K562 (cell line): ENCODE data around the gene ATP12A. TPM values are rescaled to one million over a fixed set of nuclear protein-coding genes. Genes with fewer than 3 reads are reported as not detected.
A peak's percentile ranks its signal among the peaks of the same experiment; 100 is the strongest.

Source experiments
- CHD2 ChIP-seq: IDR thresholded peaks from 2 replicates; pipeline ENCODE4 v1.6.1; 2011; ENCODE audit warnings: low read depth, low read length
- CTCF ChIP-seq, 3 experiments: IDR thresholded peaks in 2 of 3; conservative IDR thresholded peaks in 1 of 3; 2 replicates each; pipeline ENCODE4 v1.5.1; 2011 to 2012; ENCODE audit warnings: low read length in 3 of 3, mild to moderate bottlenecking in 3 of 3, control low read depth in 2 of 3, improper control_type of control experiment in 1 of 3, inconsistent platforms in 1 of 3, low read depth in 1 of 3, mixed read lengths in 1 of 3, moderate library complexity in 1 of 3; ENCODE audit not compliant: insufficient read depth in 2 of 3
- DNMT1 ChIP-seq: fragments of 450-650 bp; IDR thresholded peaks from 2 replicates; pipeline ENCODE4 v1.6.1; 2016; ENCODE audit warnings: antibody characterized with exemption, mild to moderate bottlenecking
- FOS ChIP-seq: IDR thresholded peaks from 3 replicates; pipeline ENCODE4 v1.6.1; 2011; ENCODE audit not compliant: insufficient read length; ENCODE audit errors: extremely low read depth
- HOMEZ ChIP-seq: fragments of 250-450 bp; sonication (Bioruptor Pico); IDR thresholded peaks from 2 replicates; pipeline ENCODE4 v1.4.0; 2020; ENCODE audit warnings: mild to moderate bottlenecking, moderate library complexity
- JUND ChIP-seq, 2 experiments: IDR thresholded peaks; 2 replicates in 1 of 2; 3 replicates in 1 of 2; pipeline ENCODE4 v1.6.1; 2011; ENCODE audit warnings: borderline replicate concordance in 2 of 2, low read depth in 2 of 2, low read length in 2 of 2, improper control_type of control experiment in 1 of 2, missing biosample characterization in 1 of 2, missing genetic modification characterization in 1 of 2, missing genetic modification reagents in 1 of 2
- NRF1 ChIP-seq, 2 experiments: fragments of 450-650 bp; IDR thresholded peaks in 1 of 2; conservative IDR thresholded peaks in 1 of 2; 2 replicates each; pipeline ENCODE4 v1.6.1; 2014; ENCODE audit warnings: mild to moderate bottlenecking in 2 of 2
- REST ChIP-seq, 2 experiments: fragments of 450-650 bp; formaldehyde crosslinking in 1 of 2; IDR thresholded peaks; 2 replicates each; pipeline versions ENCODE4 v1.4.0 to v1.6.1; 2014 to 2020; ENCODE audit warnings: mild to moderate bottlenecking in 2 of 2, borderline replicate concordance in 1 of 2, low read depth in 1 of 2
- SNRNP70 ChIP-seq: fragments of 200-400 bp; formaldehyde crosslinking; optimal IDR thresholded peaks from 2 replicates; pipeline ENCODE3; 2017; ENCODE audit warnings: low read depth, low read length
- ZKSCAN8 ChIP-seq: fragments of 200-800 bp; sonication (Bioruptor generic); IDR thresholded peaks from 2 replicates; pipeline ENCODE4 v1.6.1; 2016; ENCODE audit warnings: missing genetic modification characterization, missing compliant biosample characterization
- ZZZ3 ChIP-seq: fragments of 450-650 bp; IDR thresholded peaks from 2 replicates; pipeline ENCODE4 v1.6.1; 2016; ENCODE audit warnings: antibody characterized with exemption, mild to moderate bottlenecking, moderate library complexity
- polyA plus RNA-seq, 8 experiments: library from polyadenylated mRNA; depleted of rRNA in 4 of 8; stranded (reverse) in 5 of 8; unstranded in 3 of 8; fragments of >200 nt; fragmentation: Nextera tagmentation in 2 of 8; fragmentation: Illumina TruSeq in 1 of 8; extraction: Ambion mirVana in 2 of 8; extraction: Trizol in 1 of 8; gene quantifications; 2 replicates each; pipeline versions ENCODE4 v1.2.1 to v1.2.3, GENCODE V29; 2011 to 2014; ENCODE audit warnings: inconsistent platforms in 1 of 8, missing spikeins in 1 of 8
- total RNA-seq, 7 experiments: library from RNA; depleted of rRNA in 6 of 7; stranded (reverse); fragments of >200 nt in 6 of 7; fragmentation: Illumina TruSeq in 2 of 7; extraction: Trizol in 2 of 7; gene quantifications; 2 replicates each; pipeline versions ENCODE4 v1.2.1 to v1.2.3, GENCODE V29; 2011 to 2021; ENCODE audit warnings: low replicate concordance in 1 of 7

ATP12A gene
- total and polyA plus RNA-seq, 9 of the 15 experiments (the other 6 are each of a cell fraction or from before 2014, with no cell fraction given), result not detected

- peak; percentile 31; the same call in 1 of the 2 replicates for TF ChIP-seq REST (IDR thresholded peaks at IDR 0.05; ENCODE audit: borderline replicate concordance)
- no peak for TF ChIP-seq REST (CRISPR knock-in tag; IDR thresholded peaks at IDR 0.05; ENCODE audit: low read depth)
- TF ChIP-seq DNMT1, result no peak
- TF ChIP-seq ZKSCAN8 (CRISPR knock-in tag), result no peak
- no peak for TF ChIP-seq HOMEZ (CRISPR knock-in tag)
- no peak for TF ChIP-seq ZZZ3
- TF ChIP-seq NRF1 (conservative IDR thresholded peaks at IDR 0.05 in 1 of 2, IDR thresholded peaks at IDR 0.05 in 1 of 2), result no peak
- TF ChIP-seq JUND (IDR thresholded peaks at IDR 0.05; ENCODE audit: borderline replicate concordance, low read depth, low read length), result peak; percentile 46; the same call in 1 of the 2 replicates
- TF ChIP-seq JUND (tag; IDR thresholded peaks at IDR 0.05; ENCODE audit: borderline replicate concordance, low read depth, low read length), result peak; percentile 16; the same call in 1 of the 3 replicates
- no peak for TF ChIP-seq CHD2
- no peak for TF ChIP-seq SNRNP70
- TF ChIP-seq CTCF (IDR thresholded peaks at IDR 0.05 in 2 of 3, conservative IDR thresholded peaks at IDR 0.05 in 1 of 3; ENCODE audit: insufficient read depth in 2 of 3, low read depth in 1 of 3, low read length in 3 of 3), result peak; percentile 47 to 61 (median 57)
- TF ChIP-seq FOS, result no peak
Measured at GRCh38 chr13:24741016-24741662, 60.9 kb downstream of the ATP12A start (continued).
